AG08396 (cell line): ENCODE measurements around the gene NT5DC3.

ENCODE experiments used
- DNase-seq: peaks from one replicate; pipeline ENCODE4 v3.0.0; 2012; ENCODE audit warnings: low spot score, mixed read lengths

NT5DC3 gene

GRCh38 chr12:103833095-103833775, 7.8 kb downstream of the NT5DC3 start:
- DNase-seq, result no peak

GRCh38 chr12:103832048-103832997, 8.7 kb downstream of the NT5DC3 start:
- no peak for DNase-seq

GRCh38 chr12:103830730-103831320, 10.2 kb downstream of the NT5DC3 start:
- no peak for DNase-seq

GRCh38 chr12:103830025-103830725, 10.9 kb downstream of the NT5DC3 start:
- no peak for DNase-seq

- no peak for DNase-seq
Observed at GRCh38 chr12:103829092-103829491, 11.9 kb downstream of the NT5DC3 start.

GRCh38 chr12:103827911-103828391, 13.1 kb downstream of the NT5DC3 start:
- no peak for DNase-seq

- no peak for DNase-seq
Observed at GRCh38 chr12:103824845-103825244, 16.2 kb downstream of the NT5DC3 start.

GRCh38 chr12:103824290-103824689, 16.7 kb downstream of the NT5DC3 start:
- DNase-seq, result no peak

GRCh38 chr12:103823871-103824270, 17.2 kb downstream of the NT5DC3 start:
- no peak for DNase-seq

- no peak for DNase-seq
Observed at GRCh38 chr12:103821773-103822172, 19.3 kb downstream of the NT5DC3 start.

- no peak for DNase-seq
Observed at GRCh38 chr12:103820881-103821489, 20.0 kb downstream of the NT5DC3 start.

GRCh38 chr12:103820361-103820760, 20.7 kb downstream of the NT5DC3 start:
- DNase-seq, result no peak

GRCh38 chr12:103819892-103820291, 21.1 kb downstream of the NT5DC3 start:
- DNase-seq, result no peak

- no peak for DNase-seq
Observed at GRCh38 chr12:103819312-103819711, 21.7 kb downstream of the NT5DC3 start.

GRCh38 chr12:103817791-103818190, 23.2 kb downstream of the NT5DC3 start:
- no peak for DNase-seq

GRCh38 chr12:103816663-103817062, 24.4 kb downstream of the NT5DC3 start:
- DNase-seq, result no peak

GRCh38 chr12:103814436-103814835, 26.6 kb downstream of the NT5DC3 start:
- DNase-seq, result no peak

GRCh38 chr12:103813949-103814348, 27.1 kb downstream of the NT5DC3 start:
- no peak for DNase-seq

GRCh38 chr12:103813426-103813825, 27.6 kb downstream of the NT5DC3 start:
- DNase-seq, result no peak

- no peak for DNase-seq
Observed at GRCh38 chr12:103812789-103813188, 28.2 kb downstream of the NT5DC3 start.

GRCh38 chr12:103811791-103812190, 29.2 kb downstream of the NT5DC3 start:
- DNase-seq, result no peak

GRCh38 chr12:103810111-103810510, 30.9 kb downstream of the NT5DC3 start:
- no peak for DNase-seq
